OCI-LY3 (cell line): Measurements from ENCODE around the gene CDH4.

Experiments used
- EZH2phosphoT487 ChIP-seq: fragments of 200-600 bp; shearing (Covaris generic); IDR thresholded peaks from 2 replicates; pipeline ENCODE4 v1.6.1; 2018; ENCODE audit warnings: antibody characterized with exemption, mixed run types, low read depth
- TF ChIP-seq, protein P1 (sequence below): fragments of 200-600, 300-600 bp; sonication (generic); IDR thresholded peaks from 2 replicates; pipeline ENCODE4 v1.5.1; 2014; ENCODE audit warnings: antibody characterized with exemption, low read length, low read depth

DNA sequence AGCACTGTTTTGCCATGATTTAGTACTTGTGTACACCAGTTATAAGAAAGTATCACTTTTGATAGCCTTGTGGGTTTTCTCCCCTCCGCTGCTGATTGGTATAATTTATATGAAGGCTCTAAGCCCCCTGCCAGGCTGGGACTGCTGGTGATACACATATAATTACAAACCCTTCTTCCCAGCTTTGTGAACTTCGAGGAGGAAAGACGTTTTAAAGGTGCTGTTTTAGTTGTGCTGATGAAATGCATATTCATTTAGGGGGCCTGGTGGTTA lies 567.4 kb downstream of the CDH4 start:
- TF ChIP-seq, protein P1, sequence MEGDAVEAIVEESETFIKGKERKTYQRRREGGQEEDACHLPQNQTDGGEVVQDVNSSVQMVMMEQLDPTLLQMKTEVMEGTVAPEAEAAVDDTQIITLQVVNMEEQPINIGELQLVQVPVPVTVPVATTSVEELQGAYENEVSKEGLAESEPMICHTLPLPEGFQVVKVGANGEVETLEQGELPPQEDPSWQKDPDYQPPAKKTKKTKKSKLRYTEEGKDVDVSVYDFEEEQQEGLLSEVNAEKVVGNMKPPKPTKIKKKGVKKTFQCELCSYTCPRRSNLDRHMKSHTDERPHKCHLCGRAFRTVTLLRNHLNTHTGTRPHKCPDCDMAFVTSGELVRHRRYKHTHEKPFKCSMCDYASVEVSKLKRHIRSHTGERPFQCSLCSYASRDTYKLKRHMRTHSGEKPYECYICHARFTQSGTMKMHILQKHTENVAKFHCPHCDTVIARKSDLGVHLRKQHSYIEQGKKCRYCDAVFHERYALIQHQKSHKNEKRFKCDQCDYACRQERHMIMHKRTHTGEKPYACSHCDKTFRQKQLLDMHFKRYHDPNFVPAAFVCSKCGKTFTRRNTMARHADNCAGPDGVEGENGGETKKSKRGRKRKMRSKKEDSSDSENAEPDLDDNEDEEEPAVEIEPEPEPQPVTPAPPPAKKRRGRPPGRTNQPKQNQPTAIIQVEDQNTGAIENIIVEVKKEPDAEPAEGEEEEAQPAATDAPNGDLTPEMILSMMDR: no peak
- no peak for TF ChIP-seq EZH2phosphoT487
